Hypothalamus (tissue), 51 donors: ENCODE results near the gene PRDM15.

Experiments
- DNase-seq, 51 donors: peaks; one replicate each; lab custom pipeline; 2025; lab: John Stamatoyannopoulos, UW

PRDM15 gene

DNA sequence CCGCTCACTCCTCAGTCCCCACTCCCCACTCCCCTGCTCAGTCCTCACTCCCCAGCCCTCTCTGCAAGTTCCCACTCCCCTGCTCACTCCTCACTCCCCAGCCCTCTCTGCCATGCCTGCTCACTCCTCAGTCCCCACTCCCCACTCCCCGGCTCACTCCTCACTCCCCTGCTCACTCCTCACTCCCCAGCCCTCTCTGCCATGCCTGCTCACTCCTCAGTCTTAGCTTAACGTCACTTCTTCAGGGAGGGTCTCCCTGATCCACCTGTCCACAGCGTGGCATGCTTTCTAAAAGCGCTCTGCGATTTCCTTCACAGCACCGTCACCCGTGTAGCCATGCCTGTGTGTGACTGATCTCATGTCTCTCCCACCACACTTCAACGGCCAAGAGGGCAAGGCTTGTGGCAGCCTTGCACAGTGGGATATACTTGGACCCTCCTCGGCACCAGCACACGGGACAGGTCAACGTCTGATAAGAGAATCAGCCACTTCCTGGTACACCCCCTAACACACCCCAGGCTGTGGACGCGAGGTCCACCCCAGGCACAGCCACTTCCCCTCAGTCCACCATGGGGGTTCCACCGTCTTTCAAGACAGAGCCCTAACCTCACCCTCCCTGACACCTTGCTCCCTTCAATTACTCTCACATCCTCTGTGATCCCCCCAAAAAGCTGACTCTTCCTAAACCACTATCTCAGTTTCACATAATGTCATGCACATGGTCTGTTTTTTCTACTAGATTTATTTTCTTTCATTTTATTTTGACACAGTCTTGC lies 14.0 kb downstream of the PRDM15 start:
- DNase-seq: no peak

DNA sequence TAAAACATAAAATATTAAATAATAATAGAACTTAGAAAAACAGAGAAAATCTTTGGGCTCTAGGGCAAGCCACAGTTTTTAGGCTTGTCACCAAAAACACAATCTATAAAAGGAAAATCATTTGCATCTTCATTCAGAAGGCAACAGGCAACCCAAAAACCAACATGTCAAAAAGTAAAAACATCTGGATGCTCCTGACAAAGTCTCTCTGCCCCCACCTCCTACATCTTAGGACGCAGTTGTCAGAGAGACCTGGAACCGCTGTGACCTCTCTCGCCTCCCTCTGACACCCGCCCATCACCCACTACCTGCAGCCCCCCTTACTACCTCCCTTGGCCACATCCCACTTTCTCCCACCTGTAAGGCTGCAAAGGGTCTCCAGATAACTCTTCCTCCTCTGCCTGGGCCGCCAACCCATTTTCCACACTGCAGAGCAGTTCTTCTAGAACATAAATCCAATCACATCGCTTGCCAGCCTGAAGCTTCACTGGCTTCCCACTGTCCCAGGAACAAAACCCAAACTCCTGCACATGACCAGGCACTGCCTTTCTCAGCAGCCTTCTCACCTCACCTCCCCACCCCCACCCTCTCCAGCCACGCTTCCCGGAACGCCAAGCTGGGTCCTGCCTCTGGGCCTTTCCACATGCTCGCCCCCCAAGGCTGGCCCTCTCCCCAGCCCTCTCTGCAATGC lies 14.7 kb downstream of the PRDM15 start:
- DNase-seq: no peak

GRCh38 chr21:41863439-41863740 lies 15.8 kb downstream of the PRDM15 start:
- no peak for DNase-seq

DNA sequence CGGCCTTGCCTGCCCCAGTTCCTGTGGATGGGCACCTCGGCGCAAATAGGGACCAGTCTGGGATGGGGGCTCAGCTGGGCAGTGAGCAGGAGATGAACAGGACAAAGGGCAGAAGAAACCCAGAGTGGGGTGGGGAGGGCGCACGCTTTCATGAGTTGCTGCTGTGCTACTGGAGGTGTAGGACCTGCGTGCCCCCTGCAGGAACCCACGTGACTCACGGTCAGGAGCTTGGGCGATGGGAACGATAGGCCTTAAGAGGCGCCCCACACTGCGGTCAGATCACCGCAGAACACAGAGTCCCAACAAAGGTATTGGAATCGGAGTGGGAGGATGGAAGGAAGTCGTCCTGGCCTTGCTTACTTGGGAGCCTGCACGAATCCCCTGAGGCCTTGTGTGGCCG lies 17.2 kb downstream of the PRDM15 start:
- DNase-seq: no peak

GRCh38 chr21:41861255-41861654 lies 17.9 kb downstream of the PRDM15 start:
- no peak for DNase-seq

DNA sequence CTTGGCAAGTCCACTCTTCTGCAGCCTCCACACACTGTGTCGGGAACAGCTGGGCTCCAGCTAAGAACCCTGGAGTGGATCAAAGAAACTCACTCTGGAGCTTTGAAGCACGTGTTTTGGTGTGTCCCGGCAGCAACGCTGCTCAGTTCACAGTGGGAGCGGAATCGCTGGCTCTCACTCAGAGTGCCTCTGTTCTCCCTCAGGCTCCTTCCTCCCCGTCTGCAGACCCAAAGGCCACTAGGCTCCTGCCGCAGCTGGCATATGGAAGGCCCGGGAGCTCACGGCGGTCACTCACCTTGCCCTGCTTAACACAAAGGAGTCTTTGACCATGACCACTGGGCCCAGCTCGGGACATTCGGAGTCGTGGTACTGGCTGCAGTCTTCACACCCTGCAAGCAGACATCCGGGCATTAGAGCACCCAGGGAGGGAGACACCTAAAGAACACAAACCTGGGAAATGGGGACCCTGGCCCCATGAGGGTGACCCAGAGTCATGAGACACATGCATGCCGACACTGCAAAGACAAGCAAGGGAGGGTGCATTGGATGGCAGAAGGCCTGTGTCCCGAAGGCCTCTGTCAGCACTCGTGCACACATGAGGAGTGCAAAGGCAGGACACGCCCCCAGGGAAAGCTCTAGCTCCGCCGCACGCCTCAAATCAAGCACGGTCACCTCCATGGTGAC lies 19.7 kb downstream of the PRDM15 start:
- DNase-seq: no peak

DNA sequence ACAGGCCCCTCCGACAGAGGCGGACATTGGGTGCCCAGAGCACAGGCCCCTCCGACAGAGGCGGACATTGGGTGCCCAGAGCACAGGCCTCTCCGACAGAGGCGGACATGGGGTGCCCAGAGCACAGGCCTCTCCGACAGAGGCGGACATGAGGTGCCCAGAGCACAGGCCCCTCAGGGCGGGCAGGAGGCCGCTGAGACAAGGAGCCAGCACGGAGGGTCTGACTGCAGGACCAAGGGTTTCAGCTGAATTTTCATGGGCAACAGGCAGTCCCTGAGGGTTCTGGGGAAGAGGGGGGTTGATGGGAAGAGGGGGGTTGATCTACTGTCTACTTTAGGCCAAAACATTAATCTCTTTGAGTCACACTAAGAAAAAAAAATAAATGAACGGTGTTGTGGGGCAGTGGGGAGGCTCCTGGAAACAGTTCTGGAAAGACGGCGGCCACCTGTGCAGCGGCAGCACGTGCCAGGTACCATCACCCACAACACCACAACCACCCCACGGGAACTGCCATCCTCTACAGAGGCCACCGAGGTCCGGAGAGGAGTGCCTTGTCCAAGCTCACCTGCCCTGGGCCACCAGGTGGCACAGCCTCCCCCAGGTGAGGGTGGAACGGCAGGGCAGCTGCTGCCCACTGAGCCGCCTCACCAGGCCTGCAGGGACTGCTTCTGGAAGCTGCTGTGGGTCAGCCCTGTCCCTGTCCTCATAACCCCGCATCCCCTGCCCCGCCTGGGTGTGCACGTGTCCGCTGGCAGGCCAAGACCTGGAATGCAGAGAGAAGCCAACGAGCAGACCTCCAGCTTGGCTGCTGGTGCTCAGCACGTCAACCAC lies 20.5 kb downstream of the PRDM15 start:
- DNase-seq: no peak

DNA sequence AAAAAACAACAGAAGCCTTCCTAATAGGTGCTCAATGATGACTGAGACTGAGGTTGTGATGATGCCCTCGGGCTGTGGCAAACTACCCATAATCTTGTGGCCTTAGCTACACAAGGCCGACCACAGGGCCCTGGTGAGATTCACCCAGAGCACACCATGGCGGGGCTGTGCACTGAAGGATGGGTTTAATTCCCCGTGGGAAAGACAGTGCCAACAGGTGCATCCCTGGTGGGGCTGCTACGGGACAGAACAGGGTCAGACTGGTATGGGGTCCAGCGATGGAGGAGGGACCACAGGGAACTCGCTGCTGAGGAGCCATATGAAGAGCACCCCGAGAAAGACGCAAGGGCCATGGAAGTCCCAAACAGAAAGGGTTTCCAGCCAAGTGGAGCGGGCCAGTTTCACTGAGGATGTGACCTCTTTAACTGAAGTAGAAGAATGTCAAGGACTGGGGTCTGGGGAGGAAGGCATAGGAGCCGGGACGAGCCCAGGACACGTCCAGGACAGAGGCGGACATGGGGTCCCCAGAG lies 21.3 kb downstream of the PRDM15 start:
- no peak for DNase-seq

- no peak for DNase-seq
These were observed 22.6 kb downstream of the PRDM15 start for GRCh38 chr21:41856572-41856971.

DNA sequence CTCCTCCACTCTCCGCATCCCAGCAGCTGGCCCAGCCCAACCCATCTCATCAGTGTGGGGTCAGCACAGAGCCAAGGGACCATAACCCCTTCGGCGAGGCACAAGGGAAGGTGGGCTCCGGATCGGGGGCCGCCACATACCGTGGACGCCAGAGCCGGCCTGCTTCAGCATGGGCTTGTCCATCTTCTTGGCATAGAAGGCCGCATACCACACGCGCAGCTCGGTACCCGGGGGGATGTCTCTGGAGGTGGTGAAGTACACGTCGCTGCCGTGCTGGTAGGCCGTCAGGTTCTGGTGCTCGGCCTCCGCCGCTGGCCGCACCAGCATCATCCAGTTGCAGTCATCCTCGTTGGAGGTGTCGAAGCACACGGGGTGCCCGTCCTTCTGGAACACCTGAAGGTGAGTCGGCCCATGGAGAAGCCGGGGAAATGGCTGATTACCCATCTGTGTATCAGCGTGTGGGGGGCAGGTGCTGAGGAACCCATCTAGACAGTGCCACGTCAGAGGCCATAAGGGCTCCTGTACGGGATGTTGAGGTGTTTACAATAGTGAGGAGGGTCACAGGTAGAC lies 24.6 kb downstream of the PRDM15 start:
- DNase-seq: no peak

- DNase-seq: no peak
These were observed 26.2 kb downstream of the PRDM15 start for GRCh38 chr21:41852929-41853320.

DNA sequence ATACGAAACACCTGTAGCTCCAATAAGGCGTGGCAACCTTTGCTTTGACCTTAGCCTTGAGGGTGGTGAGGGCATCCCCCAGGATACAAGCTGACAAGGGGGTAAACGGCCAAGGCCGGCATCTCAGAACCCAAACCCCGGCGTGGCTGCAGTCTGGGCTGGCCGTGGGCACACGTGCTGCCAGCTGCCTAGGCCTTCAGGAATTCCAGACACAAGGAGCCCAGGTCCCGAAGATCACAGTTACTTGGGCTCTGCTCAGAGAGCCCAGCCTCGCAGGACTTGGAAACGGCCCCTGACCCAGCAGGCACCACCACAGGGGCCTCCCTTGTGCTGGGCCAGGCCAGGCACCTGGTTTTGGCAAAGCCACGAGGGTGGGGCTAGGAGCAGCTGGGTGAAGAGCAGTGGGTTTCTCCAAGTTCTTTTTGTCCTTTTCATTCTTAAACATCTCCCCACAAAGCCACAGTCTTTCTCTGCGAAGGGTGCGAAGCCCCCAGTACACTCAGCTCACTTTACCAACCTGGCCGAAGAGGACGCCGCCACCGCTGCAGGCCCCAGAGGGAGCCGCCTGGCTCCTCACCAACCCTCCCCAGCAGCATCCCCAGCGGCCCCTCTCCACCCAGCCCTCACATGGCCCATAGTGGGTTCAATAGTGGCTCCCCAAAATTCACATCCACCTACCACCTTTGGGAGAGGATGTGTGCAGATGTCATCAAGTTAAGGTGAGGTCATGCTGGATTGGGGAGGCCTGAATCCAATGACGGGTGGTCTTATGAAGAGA lies 26.8 kb downstream of the PRDM15 start:
- DNase-seq: no peak

DNA sequence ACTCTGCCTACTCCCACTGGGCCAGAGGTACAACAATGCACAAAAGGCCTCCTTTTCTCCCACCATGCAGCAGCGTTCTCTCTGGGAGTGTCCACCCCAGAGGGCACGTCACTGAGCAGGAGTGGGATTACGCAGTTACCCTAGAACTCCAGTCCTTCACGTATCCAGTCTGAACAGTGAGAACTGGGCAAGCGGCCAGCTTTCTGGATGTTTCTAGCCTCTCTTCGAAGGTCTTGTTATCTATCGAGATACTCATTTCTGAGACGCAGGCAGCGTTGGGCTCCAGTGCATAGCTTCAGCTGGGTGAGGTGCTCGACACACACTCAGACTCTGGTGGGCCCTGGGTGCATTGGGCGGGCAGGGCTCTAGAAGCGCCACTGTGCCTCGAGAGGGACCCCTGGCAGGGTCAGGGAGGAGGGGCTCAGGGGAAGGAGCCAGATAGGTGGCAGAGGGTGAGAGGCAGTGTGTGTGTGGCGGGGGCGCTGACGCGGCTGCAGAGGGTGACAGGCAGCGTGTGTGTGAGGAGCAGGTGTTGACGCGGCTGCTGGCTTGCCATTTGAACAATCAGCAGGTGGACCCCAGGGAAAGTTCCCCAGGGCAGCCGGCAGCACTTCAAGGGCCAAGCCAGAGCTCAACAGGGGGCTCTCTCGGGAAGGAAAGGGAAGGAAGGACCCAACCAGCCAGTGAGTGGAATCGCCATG lies 27.9 kb downstream of the PRDM15 start:
- peak in 1 of 51 donors; percentile 16 for DNase-seq

- DNase-seq: no peak
These were observed 29.1 kb downstream of the PRDM15 start for GRCh38 chr21:41850085-41850484.

DNA sequence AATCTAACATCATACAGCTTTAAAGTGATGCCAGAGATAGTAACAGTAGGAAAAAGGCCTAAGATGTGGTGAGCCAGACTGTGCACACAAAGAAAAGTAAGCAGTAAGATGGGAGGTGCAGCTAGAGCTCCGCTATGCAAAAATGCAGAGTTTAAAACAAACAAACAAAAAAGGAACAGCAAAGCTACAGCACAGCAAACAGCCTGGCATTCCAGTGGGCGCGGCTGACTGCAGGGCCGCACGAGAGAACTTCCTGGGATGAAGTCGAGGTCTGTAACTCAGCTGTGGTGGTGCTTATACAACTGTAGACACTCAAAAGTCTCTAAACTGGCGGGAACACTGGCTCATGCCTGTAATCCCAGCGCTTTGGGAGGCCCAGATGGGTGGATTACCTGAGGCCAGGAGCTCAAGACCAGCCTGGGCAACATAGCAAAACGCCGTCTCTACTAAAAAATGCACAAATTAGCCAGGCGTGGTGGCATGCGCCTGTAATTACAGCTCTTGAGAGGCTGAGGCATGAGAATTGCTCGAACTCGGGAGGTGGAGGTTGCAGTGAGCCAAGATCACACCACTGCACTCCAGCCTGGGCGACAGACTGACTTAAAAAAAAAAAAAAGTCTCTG lies 30.1 kb downstream of the PRDM15 start:
- DNase-seq: no peak

DNA sequence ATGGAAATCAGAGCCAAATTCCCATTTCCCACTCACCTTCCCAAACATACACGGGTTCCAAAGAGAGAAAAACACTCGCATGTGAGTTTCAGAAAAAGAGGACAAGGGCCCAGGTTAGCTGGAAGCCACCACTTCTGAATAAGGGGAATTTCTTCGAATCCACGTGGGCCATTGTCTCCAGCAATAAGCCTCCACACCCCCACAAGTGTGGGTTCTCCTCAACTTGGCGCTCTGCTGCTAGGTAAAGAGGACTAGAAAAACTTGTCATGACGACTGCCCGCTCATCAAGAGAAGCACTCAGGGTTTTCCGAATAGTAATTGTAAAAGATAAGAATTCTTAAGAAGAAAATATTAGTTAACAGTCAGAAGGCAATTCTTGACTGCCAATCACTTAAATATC lies 30.6 kb downstream of the PRDM15 start:
- DNase-seq: no peak

DNA sequence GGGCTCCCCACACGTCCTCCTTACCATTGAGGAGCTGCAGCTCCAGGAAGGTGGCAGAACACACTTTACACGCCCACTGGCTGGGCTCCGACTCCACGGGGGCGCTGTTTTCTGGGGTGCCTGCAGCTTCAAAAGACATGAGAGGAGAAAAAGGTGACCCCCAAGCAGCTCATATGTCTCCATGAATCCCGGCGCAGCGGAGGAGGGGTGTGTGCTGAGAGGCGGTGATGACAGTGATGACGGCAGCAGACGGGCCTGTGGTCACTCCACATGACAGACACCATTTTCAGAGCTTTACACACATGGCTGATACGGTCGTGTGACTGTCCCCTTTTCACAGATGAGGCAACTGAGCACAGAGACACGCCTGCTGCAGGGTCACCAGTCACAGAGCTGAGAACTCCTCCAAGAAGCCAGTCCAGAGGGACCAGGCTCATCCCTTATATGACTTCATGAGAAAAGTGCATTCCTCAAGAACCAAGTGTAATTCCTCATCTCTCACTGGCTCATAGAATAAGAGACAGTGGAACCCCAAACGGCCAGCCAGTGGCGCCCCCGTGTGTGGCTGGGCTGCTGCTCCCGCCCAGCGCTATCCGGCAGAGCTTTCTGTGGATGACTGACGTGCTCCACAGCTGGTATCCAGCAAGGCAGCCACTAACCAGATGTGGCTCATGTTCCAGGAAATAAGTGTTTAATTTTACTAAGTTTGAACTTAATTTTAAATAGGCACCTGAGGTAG lies 31.9 kb downstream of the PRDM15 start:
- DNase-seq: no peak

DNA sequence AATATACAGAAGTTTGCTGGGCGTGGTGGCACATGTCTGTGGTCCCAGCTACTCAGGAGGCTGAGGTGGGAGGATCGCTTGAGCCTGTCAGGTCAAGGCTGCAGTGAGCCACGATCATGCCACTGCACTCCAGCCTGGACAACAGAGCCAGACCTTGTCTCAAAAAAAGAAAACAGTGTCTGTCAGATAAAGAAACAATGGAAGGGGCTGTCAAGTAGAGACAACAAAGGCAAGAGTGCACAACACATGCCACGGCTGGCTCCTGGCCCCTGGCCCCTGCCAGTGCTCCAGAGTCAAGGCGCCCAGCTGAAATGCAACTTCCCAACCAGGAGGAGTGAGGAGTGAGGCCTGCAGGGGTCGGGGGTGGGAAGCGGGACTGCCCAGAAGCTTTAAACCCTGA lies 32.6 kb downstream of the PRDM15 start:
- DNase-seq: peak in 1 of 51 donors; percentile 3
